ENCODE measurements around the gene SDE2. TPM values are rescaled to one million over a fixed set of nuclear protein-coding genes. Genes with fewer than 3 reads are reported as not detected.

The SDE2 gene
- total RNA-seq, 2 donors from 2014 or later = 19.9 to 24.8 TPM

DNA sequence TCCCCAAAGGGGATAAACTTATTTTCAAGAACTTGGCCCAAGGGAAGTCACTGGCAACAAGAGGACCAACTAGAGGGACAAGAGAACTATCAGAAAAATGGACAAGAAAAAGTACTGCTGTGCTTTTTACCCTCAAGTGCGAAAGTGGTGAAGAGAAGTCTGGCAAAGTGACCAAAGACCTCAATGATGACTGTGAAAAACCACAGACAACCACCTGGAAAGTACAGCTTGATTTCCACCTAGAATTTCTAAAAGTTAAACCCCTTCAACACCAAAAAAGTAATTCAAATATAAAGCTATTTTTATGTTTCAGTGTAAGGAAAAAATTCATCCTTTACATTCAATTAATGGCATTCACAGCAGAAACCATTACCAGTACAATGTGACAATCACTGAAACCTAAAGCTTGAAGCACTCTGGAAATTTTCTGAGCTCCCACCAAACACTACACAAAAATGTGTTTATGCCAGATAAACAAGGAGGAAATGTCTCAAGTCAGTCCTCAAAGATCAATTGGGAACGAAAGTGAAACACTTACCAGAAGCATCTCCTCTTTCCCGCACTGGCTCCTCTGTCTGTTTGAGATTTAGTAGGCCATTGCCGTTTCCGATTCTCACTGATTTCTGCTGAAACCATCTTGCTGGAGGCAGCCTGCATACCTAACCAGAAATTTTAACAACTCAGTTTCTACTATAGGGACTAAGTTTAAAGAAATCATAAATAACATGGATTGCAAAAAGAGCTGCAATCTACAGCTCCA lies 8.3 kb downstream of the SDE2 start:
- Histone ChIP-seq H3K36me3 (peaks cover 0 to 8% of the 10 kb centered on the region in 2 donors), H3K27me3 (replicated peaks; ENCODE audit: insufficient read depth) (no peaks in the 10 kb centered on the region), H3K9me3 (no peaks in the 10 kb centered on the region), H3K27ac (no peak overlapping the region), H3K4me1 (replicated peaks) (no peaks in the 10 kb centered on the region), H3K4me3 (no peak overlapping the region)
- WGBS = 83% methylated on average over 5 of the region's 5 CpGs
- TF ChIP-seq POLR2A (IDR thresholded peaks at IDR 0.05) (no peak), POLR2AphosphoS5 (IDR thresholded peaks at IDR 0.05) (no peak)
- TF ChIP-seq, protein P1, sequence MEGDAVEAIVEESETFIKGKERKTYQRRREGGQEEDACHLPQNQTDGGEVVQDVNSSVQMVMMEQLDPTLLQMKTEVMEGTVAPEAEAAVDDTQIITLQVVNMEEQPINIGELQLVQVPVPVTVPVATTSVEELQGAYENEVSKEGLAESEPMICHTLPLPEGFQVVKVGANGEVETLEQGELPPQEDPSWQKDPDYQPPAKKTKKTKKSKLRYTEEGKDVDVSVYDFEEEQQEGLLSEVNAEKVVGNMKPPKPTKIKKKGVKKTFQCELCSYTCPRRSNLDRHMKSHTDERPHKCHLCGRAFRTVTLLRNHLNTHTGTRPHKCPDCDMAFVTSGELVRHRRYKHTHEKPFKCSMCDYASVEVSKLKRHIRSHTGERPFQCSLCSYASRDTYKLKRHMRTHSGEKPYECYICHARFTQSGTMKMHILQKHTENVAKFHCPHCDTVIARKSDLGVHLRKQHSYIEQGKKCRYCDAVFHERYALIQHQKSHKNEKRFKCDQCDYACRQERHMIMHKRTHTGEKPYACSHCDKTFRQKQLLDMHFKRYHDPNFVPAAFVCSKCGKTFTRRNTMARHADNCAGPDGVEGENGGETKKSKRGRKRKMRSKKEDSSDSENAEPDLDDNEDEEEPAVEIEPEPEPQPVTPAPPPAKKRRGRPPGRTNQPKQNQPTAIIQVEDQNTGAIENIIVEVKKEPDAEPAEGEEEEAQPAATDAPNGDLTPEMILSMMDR (IDR thresholded peaks at IDR 0.05) = no peak
- intact Hi-C loops (cut with DNase I) = no loop called here
- DNase-seq (ENCODE audit: low spot score) = no peak

DNA sequence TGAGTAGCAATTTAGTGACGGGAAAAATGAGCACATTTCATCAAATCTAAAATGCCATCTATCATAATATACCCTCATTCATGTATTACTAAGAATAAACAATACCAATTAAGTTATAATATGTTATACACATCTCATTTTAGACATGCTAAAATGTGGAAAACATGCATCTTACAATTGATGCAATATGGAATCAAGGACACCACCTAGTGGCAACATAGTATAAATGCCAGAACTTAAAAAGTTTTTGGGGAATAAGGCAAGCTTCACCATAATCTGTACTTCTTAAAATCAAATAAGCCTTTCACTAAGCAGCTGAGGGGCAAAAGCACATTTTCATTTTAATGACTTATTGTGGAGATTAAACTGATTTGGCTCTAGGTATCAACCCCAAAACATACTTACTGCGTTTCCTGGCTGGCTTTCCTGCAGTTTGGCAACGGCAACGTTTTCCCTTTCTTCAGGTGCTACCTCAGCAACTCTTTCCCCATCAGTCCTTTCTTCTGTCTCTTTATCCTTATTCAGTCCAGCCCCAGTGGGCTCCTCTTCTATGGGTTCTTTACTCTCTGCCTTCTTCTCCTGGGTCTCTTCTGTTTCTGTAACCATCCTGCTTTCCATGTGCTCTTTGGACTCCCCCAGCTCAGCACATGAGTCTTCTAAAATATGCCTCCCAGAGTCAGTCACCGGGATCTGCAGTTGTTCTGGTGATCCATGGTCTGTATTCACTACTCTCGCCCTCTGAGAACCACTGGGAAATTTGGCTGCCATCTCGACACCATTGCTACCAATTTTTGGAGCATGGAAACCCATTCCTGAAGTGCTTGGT lies 11.4 kb downstream of the SDE2 start:
- TF ChIP-seq, protein P1 (IDR thresholded peaks at IDR 0.05) = peak; percentile 31 to 70 (median 66)
- TF ChIP-seq POLR2A (IDR thresholded peaks at IDR 0.05) = no peak
- DNase-seq (ENCODE audit: low spot score) = no peak
- intact Hi-C loops (cut with DNase I) = no loop called here
- Histone ChIP-seq H3K27me3 (replicated peaks; ENCODE audit: insufficient read depth) (no peaks in the 10 kb centered on the region), H3K27ac (no peak overlapping the region), H3K4me1 (replicated peaks) (no peaks in the 10 kb centered on the region), H3K36me3 (peaks cover 0 to 8% of the 10 kb centered on the region in 2 donors), H3K9me3 (no peaks in the 10 kb centered on the region), H3K4me3 (no peak overlapping the region)
- WGBS = 77% methylated on average over 7 of the region's 7 CpGs

DNA sequence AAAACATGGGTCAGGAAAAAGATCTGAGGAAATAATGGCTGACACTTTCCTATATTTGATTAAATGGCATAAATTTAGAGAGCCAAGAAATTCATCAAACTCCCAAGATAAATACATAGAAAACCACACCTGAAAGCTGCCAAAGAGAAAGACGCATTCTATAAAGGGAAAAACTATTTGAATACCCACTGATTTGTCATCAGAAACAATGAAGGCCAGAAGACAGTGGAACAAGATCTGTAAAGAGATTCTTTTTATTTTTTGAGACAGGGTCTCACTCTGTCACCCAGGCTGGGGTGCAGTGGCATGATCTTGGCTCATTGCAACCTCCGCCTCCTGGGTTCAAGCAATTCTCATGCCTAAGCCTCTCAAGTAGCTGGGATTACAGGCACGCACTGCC lies 17.4 kb downstream of the SDE2 start:
- no peak for TF ChIP-seq POLR2AphosphoS5 (IDR thresholded peaks at IDR 0.05)
- TF ChIP-seq, protein P1 (IDR thresholded peaks at IDR 0.05) = no peak
- TF ChIP-seq POLR2A (IDR thresholded peaks at IDR 0.05) = no peak
- Histone ChIP-seq H3K36me3 (no peaks in the 10 kb centered on the region), H3K4me1 (replicated peaks) (peaks cover 6% of the 10 kb centered on the region), H3K27me3 (replicated peaks; ENCODE audit: insufficient read depth) (no peaks in the 10 kb centered on the region), H3K9me3 (no peaks in the 10 kb centered on the region), H3K27ac (no peak overlapping the region), H3K4me3 (no peak overlapping the region)
- DNase-seq (ENCODE audit: low spot score) = no peak
- 95% methylated on average over 3 of the region's 3 CpGs for WGBS
- intact Hi-C loops (cut with DNase I) = no loop called here

DNA sequence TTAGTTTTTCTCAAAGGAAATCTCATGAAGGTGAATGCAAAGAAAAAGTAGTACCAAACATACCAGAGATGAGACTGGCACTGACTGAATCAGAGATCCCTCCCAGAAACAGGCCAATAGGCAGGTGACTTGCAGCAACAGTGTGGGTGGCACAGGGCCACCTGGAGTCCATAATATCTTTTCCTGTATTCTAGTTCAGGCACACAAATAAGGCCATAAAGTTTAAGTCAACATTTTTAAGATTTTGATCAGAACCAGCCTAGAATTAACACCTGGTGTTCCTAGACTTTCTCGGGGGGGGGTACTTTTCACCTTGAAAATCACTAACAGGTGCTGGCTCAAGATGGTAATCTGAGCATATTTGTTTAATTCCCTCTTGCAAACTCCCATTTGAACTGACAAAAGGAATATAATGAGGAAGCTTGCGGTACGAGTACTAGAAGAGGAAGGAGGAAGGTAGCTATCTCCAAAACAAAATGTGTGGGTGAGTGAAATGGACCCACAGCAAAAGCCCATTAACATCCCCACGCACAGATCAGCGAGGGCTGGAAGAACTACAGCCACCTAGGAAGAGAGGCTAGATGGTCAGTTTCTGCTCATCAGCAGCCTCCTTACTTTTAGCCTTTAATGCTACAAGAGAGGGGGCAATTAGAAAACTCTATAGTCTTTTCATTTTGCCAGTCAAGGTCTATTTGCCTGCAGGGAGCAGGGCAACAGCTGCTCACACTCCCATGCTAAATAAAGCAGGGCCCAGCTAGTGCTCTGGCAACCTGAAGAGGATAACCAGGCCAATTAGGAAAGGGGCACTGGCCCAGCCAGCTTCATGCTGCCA lies 18.9 kb downstream of the SDE2 start:
- no peaks in the 10 kb centered on the region for H3K36me3 ChIP-seq
- WGBS = 51% methylated on average over 5 of the region's 5 CpGs

DNA sequence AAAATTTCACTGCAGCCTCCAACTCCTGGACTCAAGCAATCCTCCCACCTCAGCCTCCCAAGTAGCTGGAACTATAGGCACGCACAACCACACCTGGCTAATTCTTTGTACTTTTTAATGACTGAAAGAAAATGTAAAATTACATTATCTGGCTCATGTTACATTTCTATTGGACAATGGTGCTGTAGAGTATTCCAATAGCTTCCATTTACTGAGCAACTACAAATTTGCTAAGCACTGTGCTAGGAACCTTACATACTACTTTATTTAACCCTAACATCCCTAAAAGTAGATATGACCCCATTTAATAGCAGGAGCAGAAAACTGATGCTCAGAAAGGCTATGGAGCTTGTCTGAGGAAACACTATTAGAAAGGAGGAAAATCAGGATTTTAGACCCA lies 19.7 kb downstream of the SDE2 start:
- DNase-seq (ENCODE audit: low spot score) = no peak
- Histone ChIP-seq H3K4me1 (replicated peaks) (peaks cover 6% of the 10 kb centered on the region), H3K9me3 (no peaks in the 10 kb centered on the region), H3K27ac (peak overlapping the region in 1 of 2 donors; percentile 36), H3K4me3 (no peak overlapping the region), H3K27me3 (replicated peaks; ENCODE audit: insufficient read depth) (no peaks in the 10 kb centered on the region), H3K36me3 (no peaks in the 10 kb centered on the region)
- 87% methylated on average over 1 of the region's 1 CpG for WGBS
- intact Hi-C loops (cut with DNase I) = loop anchor here (5.0 to 10.0 kb wide), 2 partner anchors 65 to 662 kb away; no protein-coding TSS in a partner anchor
- TF ChIP-seq POLR2A (IDR thresholded peaks at IDR 0.05) = no peak
- no peak for TF ChIP-seq POLR2AphosphoS5 (IDR thresholded peaks at IDR 0.05)
- TF ChIP-seq, protein P1 (IDR thresholded peaks at IDR 0.05) = no peak

More for the DNA sequence above, 18.9 kb downstream of the SDE2 start:
- peak; percentile 78 for DNase-seq (ENCODE audit: low spot score)
- Histone ChIP-seq H3K27me3 (replicated peaks; ENCODE audit: insufficient read depth) (no peaks in the 10 kb centered on the region), H3K9me3 (no peaks in the 10 kb centered on the region), H3K4me3 (no peak overlapping the region), H3K4me1 (replicated peaks) (peaks cover 6% of the 10 kb centered on the region), H3K27ac (peak overlapping the region in 1 of 2 donors; percentile 36)
- TF ChIP-seq POLR2A (IDR thresholded peaks at IDR 0.05) (no peak), POLR2AphosphoS5 (IDR thresholded peaks at IDR 0.05) (peak; percentile 77)
- intact Hi-C loops (cut with DNase I) = no loop called here

Data from prostate gland (tissue), 2 donors.